Effector CD4-positive, alpha-beta T cell (primary cell): Measurements from ENCODE around the gene ATF4.
"Not testable (repeated sequence)": the region's sequence is repeated elsewhere in the genome, so short reads cannot be mapped to it uniquely, and the experiment has no call there.

ENCODE experiments used
- DNase-seq: peaks from one replicate; pipeline ENCODE4 v3.0.0-alpha.2; 2020

The ATF4 gene

GRCh38 chr22:39489094-39490068 lies 31.0 kb upstream of the ATF4 start:
- no peak for DNase-seq

- peak; percentile 73 for DNase-seq
These were observed 30.1 kb upstream of the ATF4 start for GRCh38 chr22:39490135-39490798.

GRCh38 chr22:39490966-39491680 lies 29.2 kb upstream of the ATF4 start:
- DNase-seq, result no peak

GRCh38 chr22:39491696-39492095 lies 28.7 kb upstream of the ATF4 start:
- no peak for DNase-seq

GRCh38 chr22:39492186-39492585 lies 28.2 kb upstream of the ATF4 start:
- no peak for DNase-seq

GRCh38 chr22:39493759-39494158 lies 26.6 kb upstream of the ATF4 start:
- DNase-seq, result no peak

- DNase-seq, result no peak
These were observed 25.8 kb upstream of the ATF4 start for GRCh38 chr22:39494471-39495120.

GRCh38 chr22:39496131-39496838 lies 24.1 kb upstream of the ATF4 start:
- peak; percentile 35 for DNase-seq

GRCh38 chr22:39497429-39497828 lies 22.9 kb upstream of the ATF4 start:
- DNase-seq, result no peak

- no peak for DNase-seq
These were observed 22.0 kb upstream of the ATF4 start for GRCh38 chr22:39498368-39498767.

- no peak for DNase-seq
These were observed 21.6 kb upstream of the ATF4 start for GRCh38 chr22:39498802-39499201.

- DNase-seq, result no peak
These were observed 20.3 kb upstream of the ATF4 start for GRCh38 chr22:39500101-39500500.

- no peak for DNase-seq
These were observed 18.7 kb upstream of the ATF4 start for GRCh38 chr22:39501644-39502108.

GRCh38 chr22:39502109-39502788 lies 18.1 kb upstream of the ATF4 start, which contains the start of gene MIEF1:
TSS of gene MIEF1 (plus strand) at chr22:39502290. CDS start at chr22:39511295, 9,005 bp downstream.
- DNase-seq, result peak; percentile 77

- DNase-seq, result no peak
These were observed 17.5 kb upstream of the ATF4 start for GRCh38 chr22:39502789-39503409.

- no peak for DNase-seq
These were observed 16.7 kb upstream of the ATF4 start for GRCh38 chr22:39503630-39504029.

- no peak for DNase-seq
These were observed 16.3 kb upstream of the ATF4 start for GRCh38 chr22:39504071-39504470.

- DNase-seq, result not testable (repeated sequence)
These were observed 13.3 kb upstream of the ATF4 start for GRCh38 chr22:39507021-39507420.

- DNase-seq, result no peak
These were observed 12.0 kb upstream of the ATF4 start for GRCh38 chr22:39508393-39508792.

GRCh38 chr22:39510529-39511149 lies 9.7 kb upstream of the ATF4 start:
- DNase-seq, result no peak
